HepG2 (cell line): ENCODE measurements around the gene DNAJC18. TPM values are rescaled to one million over a fixed set of nuclear protein-coding genes. Genes with fewer than 3 reads are reported as not detected.

Experiments
- ARID5B ChIP-seq: IDR thresholded peaks from 2 replicates; pipeline ENCODE4 v1.4.0; 2020; ENCODE audit warnings: mild to moderate bottlenecking, missing genetic modification reagents
- CAMTA2 ChIP-seq: sonication (generic); formaldehyde crosslinking; IDR thresholded peaks from 2 replicates; pipeline ENCODE4 v1.4.0; 2020; ENCODE audit warnings: mild to moderate bottlenecking, missing genetic modification reagents, borderline replicate concordance
- CREB1 ChIP-seq, 2 experiments: fragments of 450-650 bp in 1 of 2; IDR thresholded peaks; 2 replicates each; pipeline ENCODE4 v1.6.1; 2016 to 2017; ENCODE audit warnings: control low read depth in 1 of 2, mild to moderate bottlenecking in 1 of 2, missing compliant biosample characterization in 1 of 2, missing genetic modification characterization in 1 of 2
- MAZ ChIP-seq, 2 experiments: sonication (generic) in 1 of 2; formaldehyde crosslinking in 1 of 2; IDR thresholded peaks; 2 replicates each; pipeline versions ENCODE4 v1.5.0 to v1.6.1; 2012 to 2020; ENCODE audit warnings: low read depth in 2 of 2, mild to moderate bottlenecking in 2 of 2, borderline replicate concordance in 1 of 2, improper control_type of control experiment in 1 of 2, low read length in 1 of 2, missing genetic modification reagents in 1 of 2, moderate library complexity in 1 of 2
- MIXL1 ChIP-seq: IDR thresholded peaks from 2 replicates; pipeline ENCODE4 v1.6.1; 2016
- NR3C1 ChIP-seq: sonication (generic); formaldehyde crosslinking; IDR thresholded peaks from 2 replicates; pipeline ENCODE4 v1.4.0; 2020; ENCODE audit warnings: missing genetic modification reagents
- REST ChIP-seq, 2 experiments: IDR thresholded peaks; 2 replicates each; pipeline ENCODE4 v1.6.1; 2011 to 2012; ENCODE audit warnings: low read length in 2 of 2, borderline replicate concordance in 1 of 2, low read depth in 1 of 2, mild to moderate bottlenecking in 1 of 2, moderate library complexity in 1 of 2
- SCMH1 ChIP-seq: sonication (generic); formaldehyde crosslinking; IDR thresholded peaks from 2 replicates; pipeline ENCODE4 v1.9.0; 2021; ENCODE audit warnings: missing genetic modification reagents, mild to moderate bottlenecking, borderline replicate concordance
- SKIL ChIP-seq: sonication (generic); formaldehyde crosslinking; IDR thresholded peaks from 2 replicates; pipeline ENCODE4 v1.8.0; 2022; ENCODE audit warnings: missing genetic modification reagents, mild to moderate bottlenecking, moderate library complexity, borderline replicate concordance
- TBL1XR1 ChIP-seq: fragments of 150-350 bp; IDR thresholded peaks from 2 replicates; pipeline ENCODE4 v1.6.1; 2014; ENCODE audit warnings: borderline replicate concordance, low read length; ENCODE audit not compliant: partially characterized antibody
- TCF12 ChIP-seq, 2 experiments: fragments of 450-650 bp in 1 of 2; sonication (generic) in 1 of 2; formaldehyde crosslinking in 1 of 2; IDR thresholded peaks; 2 replicates each; pipeline versions ENCODE4 v1.6.1 to v1.8.0; 2017 to 2022; ENCODE audit warnings: antibody characterized with exemption in 1 of 2, mild to moderate bottlenecking in 1 of 2, missing genetic modification reagents in 1 of 2, moderate library complexity in 1 of 2
- ZGPAT ChIP-seq: IDR thresholded peaks from 2 replicates; pipeline ENCODE4 v1.6.1; 2016; ENCODE audit warnings: mild to moderate bottlenecking
- ZNF691 ChIP-seq: sonication (generic); formaldehyde crosslinking; IDR thresholded peaks from 2 replicates; pipeline ENCODE4 v1.4.0; 2020; ENCODE audit warnings: missing genetic modification reagents, low read depth, mild to moderate bottlenecking, borderline replicate concordance
- polyA plus RNA-seq, 8 experiments: library from polyadenylated mRNA; depleted of rRNA in 3 of 8; stranded (reverse) in 7 of 8; unstranded in 1 of 8; fragments of >200 nt; fragmentation: Illumina TruSeq in 4 of 8; extraction: Trizol in 4 of 8; gene quantifications; 2 replicates each; pipeline versions ENCODE4 v1.2.1 to v1.2.3, GENCODE V29; 2011 to 2016; ENCODE audit warnings: low read depth in 4 of 8, missing spikeins in 1 of 8, mixed read lengths in 1 of 8; ENCODE audit not compliant: insufficient read depth in 1 of 8
- total RNA-seq, 5 experiments: library from RNA; depleted of rRNA; stranded (reverse); fragments of >200 nt; fragmentation: Illumina TruSeq; extraction: Trizol; gene quantifications; 2 replicates each; pipeline ENCODE4 v1.2.3, GENCODE V29; 2016; ENCODE audit warnings: low read depth in 1 of 5

Gene DNAJC18
- total and polyA plus RNA-seq, 2 of the 13 experiments (the other 11 are each of a cell fraction or from before 2014, with no cell fraction given) = 6.5 to 6.6 TPM

- peak; percentile 40 for TF ChIP-seq ARID5B (CRISPR knock-in tag)
- TF ChIP-seq NR3C1 (CRISPR knock-in tag) = no peak
- peak; percentile 75 for TF ChIP-seq MAZ (IDR thresholded peaks at IDR 0.05; ENCODE audit: borderline replicate concordance, low read depth, low read length)
- TF ChIP-seq MAZ (CRISPR knock-in tag; IDR thresholded peaks at IDR 0.05; ENCODE audit: low read depth) = peak; percentile 63; the same call in 1 of the 2 replicates
- no peak; the same call in 1 of the 2 replicates for TF ChIP-seq MIXL1
- no peak; the same call in none of the 2 replicates for TF ChIP-seq CREB1 (IDR thresholded peaks at IDR 0.05)
- TF ChIP-seq CREB1 (CRISPR knock-in tag; IDR thresholded peaks at IDR 0.05) = peak; percentile 85
- no peak for TF ChIP-seq TBL1XR1
- no peak for TF ChIP-seq TCF12 (IDR thresholded peaks at IDR 0.05)
- no peak for TF ChIP-seq TCF12 (CRISPR knock-in tag; IDR thresholded peaks at IDR 0.05)
- TF ChIP-seq CAMTA2 (CRISPR knock-in tag) = no peak
- no peak for TF ChIP-seq SKIL (CRISPR knock-in tag)
- TF ChIP-seq SCMH1 (CRISPR knock-in tag) = no peak
- TF ChIP-seq REST (IDR thresholded peaks at IDR 0.05; ENCODE audit: borderline replicate concordance in 1 of 2, low read depth in 1 of 2, low read length in 2 of 2) = 0 out of 4 replicates have a peak, but pooled peaks of 1 of the 2 experiments have one; percentile 5
- TF ChIP-seq ZGPAT (CRISPR knock-in tag) = peak; percentile 83
- no peak for TF ChIP-seq ZNF691 (CRISPR knock-in tag)
Measured at GRCh38 chr5:139403787-139404483, 35.4 kb downstream of the DNAJC18 start, which contains the start of gene SPATA24 (continued).
